NT2/D1 (cell line): ENCODE measurements around the gene APRT.

ENCODE experiments used
- DNase-seq: peaks from one replicate; pipeline ENCODE4 v3.0.0-alpha.2; 2011; ENCODE audit warnings: low read depth, low spot score
- H3K27me3 ChIP-seq: 2 replicates; pipeline ENCODE4 v1.6.0; 2011; ENCODE audit warnings: mild to moderate bottlenecking; ENCODE audit not compliant: insufficient read length, insufficient read depth
- H3K36me3 ChIP-seq: 2 replicates; pipeline ENCODE4 v1.6.1; 2011; ENCODE audit warnings: mild to moderate bottlenecking, low read length, mixed read lengths; ENCODE audit not compliant: insufficient read depth, insufficient read length
- H3K4me1 ChIP-seq: 2 replicates; pipeline ENCODE4 v1.5.1; 2011; ENCODE audit not compliant: insufficient read depth, insufficient read length
- H3K4me3 ChIP-seq: 2 replicates; pipeline ENCODE4 v1.5.1; 2011; ENCODE audit warnings: low read depth; ENCODE audit not compliant: insufficient read length
- H3K9ac ChIP-seq: 2 replicates; pipeline ENCODE4 v1.6.0; 2011; ENCODE audit warnings: low read depth; ENCODE audit not compliant: insufficient read length
- H3K9me3 ChIP-seq: 2 replicates; pipeline ENCODE4 v1.5.1; 2011; ENCODE audit warnings: mild to moderate bottlenecking, low read length; ENCODE audit not compliant: insufficient read depth
- SUZ12 ChIP-seq: IDR thresholded peaks from 2 replicates; pipeline ENCODE4 v1.6.1; 2011; ENCODE audit not compliant: insufficient read length, insufficient read depth; ENCODE audit errors: extremely low read depth
- YY1 ChIP-seq: IDR thresholded peaks from 2 replicates; pipeline ENCODE4 v1.6.1; 2011; ENCODE audit not compliant: insufficient read length, insufficient read depth
- ZNF274 ChIP-seq: IDR thresholded peaks from 2 replicates; pipeline ENCODE4 v1.6.1; 2011; ENCODE audit warnings: mild to moderate bottlenecking, low read depth, low read length

The APRT gene

DNA sequence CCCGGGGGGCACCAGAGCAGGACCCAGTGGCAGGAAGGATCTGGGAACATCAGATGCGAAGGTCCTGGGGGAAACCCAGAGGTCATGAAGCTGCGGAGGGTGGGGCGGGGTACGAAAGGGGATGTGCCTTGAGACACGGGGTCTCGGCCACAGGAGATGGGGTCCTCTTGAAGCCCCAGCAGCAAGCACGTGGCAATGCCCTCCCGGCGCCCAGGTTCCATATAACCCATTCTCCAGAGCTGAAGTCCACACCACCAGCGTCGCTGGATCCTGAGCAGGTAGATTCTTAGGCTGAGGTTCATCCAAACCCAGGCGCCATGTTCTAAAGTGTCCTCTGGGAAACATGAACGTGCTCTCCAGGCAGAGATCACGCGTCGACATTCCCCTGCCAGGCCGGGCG is 47.6 kb downstream of the APRT start:
- no peak overlapping the region for H3K4me3 ChIP-seq
- TF ChIP-seq ZNF274: no peak
- TF ChIP-seq YY1: no peak
- no peak for TF ChIP-seq SUZ12
- no peaks in the 10 kb centered on the region for H3K9me3 ChIP-seq
- peaks cover 40% of the 10 kb centered on the region for H3K36me3 ChIP-seq
- peaks cover 68% of the 10 kb centered on the region for H3K4me1 ChIP-seq
- peaks cover 45% of the 10 kb centered on the region for H3K27me3 ChIP-seq
- no peak for DNase-seq
- no peak overlapping the region for H3K9ac ChIP-seq

DNA sequence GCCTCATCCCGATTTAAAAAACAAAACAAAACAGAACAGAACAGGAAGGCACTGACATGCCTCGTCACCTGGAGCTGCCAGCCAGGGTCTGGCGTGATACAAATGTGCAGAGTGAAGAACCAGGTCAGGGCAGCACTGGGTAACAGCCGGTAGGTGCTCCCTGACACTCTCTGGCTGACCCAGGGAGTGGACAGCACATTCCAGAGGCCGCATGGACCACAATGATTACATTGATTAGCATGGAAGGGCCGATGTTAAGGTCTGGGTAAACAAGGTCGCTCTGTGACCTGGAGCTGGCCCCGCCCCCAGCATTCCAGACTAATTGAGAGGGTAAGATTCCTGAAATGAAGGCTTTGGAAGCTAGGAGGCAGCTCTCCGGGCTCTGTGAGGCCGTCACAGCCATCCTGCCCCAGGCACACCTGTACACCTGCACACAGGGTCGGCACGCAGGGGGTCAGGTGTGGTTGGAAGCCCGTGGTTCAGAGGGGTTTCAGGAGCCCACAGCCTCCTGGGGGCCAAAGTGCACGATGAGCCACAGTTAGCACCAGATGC is 48.1 kb downstream of the APRT start:
- Histone ChIP-seq H3K9me3 (no peaks in the 10 kb centered on the region), H3K9ac (no peak overlapping the region), H3K27me3 (peaks cover 44% of the 10 kb centered on the region), H3K4me1 (peaks cover 67% of the 10 kb centered on the region), H3K4me3 (no peak overlapping the region), H3K36me3 (peaks cover 45% of the 10 kb centered on the region)
- TF ChIP-seq YY1 (no peak), SUZ12 (no peak), ZNF274 (no peak)
- DNase-seq: peak; percentile 71

DNA sequence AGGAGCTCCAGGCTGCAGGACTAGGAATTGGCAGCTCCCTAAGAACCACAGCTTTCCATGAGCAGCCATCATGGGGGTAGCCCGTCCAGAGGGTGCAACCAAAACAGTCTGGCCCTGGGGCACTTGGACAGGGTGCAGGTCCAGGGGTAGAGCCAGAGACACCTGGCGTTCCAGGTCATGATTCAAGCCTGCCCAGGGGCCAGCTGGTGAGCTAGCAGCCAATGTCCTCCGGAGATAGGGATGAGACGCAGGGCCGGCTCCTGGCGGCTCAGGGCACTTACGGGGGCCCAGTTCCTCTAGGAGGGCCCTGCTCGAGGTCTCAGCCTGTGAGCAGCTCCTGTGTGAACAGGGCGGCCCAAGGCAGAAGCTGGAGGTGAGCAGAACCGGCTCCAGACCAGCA is 48.8 kb downstream of the APRT start:
- no peak for TF ChIP-seq ZNF274
- no peak for TF ChIP-seq SUZ12
- no peak for TF ChIP-seq YY1
- peak overlapping the region; percentile 6 for H3K9ac ChIP-seq

DNA sequence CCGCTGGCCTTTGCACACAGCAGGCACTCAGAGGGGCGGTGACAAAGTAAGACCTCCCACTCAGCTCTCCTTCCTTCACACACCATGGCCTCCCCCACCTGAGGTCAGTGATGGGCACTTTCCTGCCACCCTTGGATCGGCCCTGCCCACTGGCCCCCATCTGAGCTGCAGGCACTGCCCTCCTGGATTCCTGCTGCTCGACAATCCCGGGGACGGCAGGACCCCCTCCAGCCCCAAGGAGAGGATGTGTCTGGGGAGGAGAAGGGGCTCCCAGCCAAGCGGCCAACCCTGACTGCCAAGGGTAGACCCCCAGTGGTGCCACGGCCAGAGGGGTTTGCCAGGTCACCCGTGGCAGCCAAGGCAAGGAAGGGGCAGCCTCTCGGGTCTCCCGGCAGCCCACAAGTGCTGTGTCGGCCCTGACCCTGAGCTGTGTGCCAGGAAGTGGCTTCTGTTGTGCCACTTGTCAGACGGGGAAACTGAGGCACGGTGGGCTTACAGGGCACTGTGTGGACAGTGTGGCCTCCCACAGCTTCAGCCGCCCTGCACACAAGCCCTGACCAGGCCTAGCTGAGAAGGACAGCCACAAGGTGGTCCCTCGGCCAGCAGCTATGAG is 49.4 kb downstream of the APRT start:
- H3K27me3 ChIP-seq: peaks cover 36% of the 10 kb centered on the region
- TF ChIP-seq ZNF274 (no peak), YY1 (no peak), SUZ12 (no peak)
- DNase-seq: no peak
- no peak overlapping the region for H3K4me3 ChIP-seq
- no peaks in the 10 kb centered on the region for H3K9me3 ChIP-seq
- H3K4me1 ChIP-seq: peaks cover 59% of the 10 kb centered on the region
- peak overlapping the region; percentile 47 for H3K9ac ChIP-seq
- H3K36me3 ChIP-seq: peaks cover 53% of the 10 kb centered on the region

More for the DNA sequence above, 48.8 kb downstream of the APRT start:
- no peak for DNase-seq
- H3K4me1 ChIP-seq: peaks cover 64% of the 10 kb centered on the region
- H3K4me3 ChIP-seq: no peak overlapping the region
- peaks cover 42% of the 10 kb centered on the region for H3K27me3 ChIP-seq
- H3K36me3 ChIP-seq: peaks cover 50% of the 10 kb centered on the region
- no peaks in the 10 kb centered on the region for H3K9me3 ChIP-seq

DNA sequence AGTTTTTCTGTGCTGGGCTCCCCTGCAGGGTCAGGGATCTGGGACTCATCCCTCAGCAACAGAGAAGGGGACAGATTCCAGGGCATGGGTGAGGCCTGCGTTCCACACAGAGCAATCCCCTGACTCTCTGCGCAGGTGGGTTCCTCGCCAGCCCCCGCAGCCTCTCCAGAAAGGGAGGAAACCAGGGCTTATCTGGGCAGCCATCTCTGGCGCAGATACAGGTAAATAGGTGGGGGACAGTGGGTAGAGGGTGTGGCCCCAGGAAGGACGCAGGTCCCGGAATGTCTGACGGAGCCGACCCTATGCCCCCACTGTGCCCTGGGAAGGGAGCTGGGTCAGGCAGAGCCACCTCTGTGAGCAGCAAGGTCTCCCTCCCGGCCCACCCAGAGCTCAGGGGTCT is 49.9 kb downstream of the APRT start:
- H3K4me1 ChIP-seq: peaks cover 57% of the 10 kb centered on the region
- no peak for DNase-seq
- H3K36me3 ChIP-seq: peaks cover 53% of the 10 kb centered on the region
- no peaks in the 10 kb centered on the region for H3K9me3 ChIP-seq
- H3K9ac ChIP-seq: peak overlapping the region; percentile 29
- TF ChIP-seq ZNF274 (no peak), SUZ12 (no peak), YY1 (no peak)
- H3K27me3 ChIP-seq: peaks cover 30% of the 10 kb centered on the region
- H3K4me3 ChIP-seq: no peak overlapping the region

DNA sequence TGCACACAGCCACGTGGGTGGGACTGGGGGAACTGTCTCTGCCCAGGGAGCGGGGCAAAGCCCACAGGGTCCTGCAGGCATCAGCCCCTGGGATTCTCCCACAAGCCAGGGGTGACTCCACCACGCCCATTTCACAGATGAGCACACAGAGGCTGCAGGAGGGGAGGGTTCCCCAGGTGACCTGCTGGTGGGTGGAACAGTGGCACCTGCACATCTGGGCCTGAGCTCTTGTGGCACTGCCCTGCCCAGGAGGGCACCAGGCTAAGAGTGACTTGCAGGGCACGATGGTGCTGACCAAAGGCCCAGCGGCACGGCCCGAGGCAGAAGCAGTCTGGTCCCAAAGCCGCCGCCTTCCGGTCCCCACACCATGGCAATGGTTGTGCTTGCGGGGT is 50.6 kb downstream of the APRT start:
- H3K9me3 ChIP-seq: no peaks in the 10 kb centered on the region
- peaks cover 49% of the 10 kb centered on the region for H3K36me3 ChIP-seq
- no peak overlapping the region for H3K4me3 ChIP-seq
- DNase-seq: no peak
- peaks cover 25% of the 10 kb centered on the region for H3K27me3 ChIP-seq
- H3K9ac ChIP-seq: no peak overlapping the region
- TF ChIP-seq SUZ12: no peak
- TF ChIP-seq ZNF274: no peak
- no peak for TF ChIP-seq YY1
- H3K4me1 ChIP-seq: peaks cover 55% of the 10 kb centered on the region

DNA sequence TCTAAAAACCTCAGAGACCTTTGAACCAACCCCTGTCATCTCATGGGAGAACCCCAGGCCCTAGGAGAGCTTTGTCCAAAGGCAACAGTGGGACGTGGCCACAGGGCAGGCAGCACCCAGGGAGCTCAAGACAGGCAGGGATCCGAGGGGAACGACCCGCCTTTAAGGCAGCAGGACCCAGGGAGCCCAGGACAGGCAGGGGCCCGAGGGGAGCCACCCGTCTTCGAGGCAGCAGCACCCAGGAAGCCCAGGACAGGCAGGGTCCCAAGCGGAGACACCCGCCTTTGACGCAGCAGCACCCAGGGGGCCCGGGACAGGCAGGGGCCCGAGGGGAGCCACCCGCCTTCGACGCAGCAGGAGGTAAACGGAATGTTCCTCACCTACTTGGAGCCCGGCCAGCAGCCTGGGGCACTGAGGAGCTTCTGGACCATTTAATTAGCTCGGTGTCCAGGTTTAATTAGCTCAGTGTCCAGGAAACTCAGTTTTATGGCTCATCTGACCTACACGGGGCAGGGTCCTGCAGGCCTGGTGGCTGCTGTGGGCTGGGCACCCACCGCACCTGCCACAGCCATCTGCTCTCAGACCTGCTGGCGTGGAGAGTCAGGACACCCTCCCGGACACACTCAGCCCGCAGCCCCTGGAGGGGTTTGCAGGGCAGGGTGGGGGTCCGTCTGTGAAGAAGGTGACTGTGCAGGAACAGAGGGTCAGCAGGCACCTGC is 51.1 kb downstream of the APRT start:
- Histone ChIP-seq H3K36me3 (peaks cover 45% of the 10 kb centered on the region), H3K9ac (no peak overlapping the region), H3K27me3 (peaks cover 21% of the 10 kb centered on the region), H3K9me3 (no peaks in the 10 kb centered on the region), H3K4me3 (no peak overlapping the region), H3K4me1 (peaks cover 60% of the 10 kb centered on the region)
- DNase-seq: no peak
- TF ChIP-seq SUZ12 (no peak), YY1 (no peak), ZNF274 (no peak)

DNA sequence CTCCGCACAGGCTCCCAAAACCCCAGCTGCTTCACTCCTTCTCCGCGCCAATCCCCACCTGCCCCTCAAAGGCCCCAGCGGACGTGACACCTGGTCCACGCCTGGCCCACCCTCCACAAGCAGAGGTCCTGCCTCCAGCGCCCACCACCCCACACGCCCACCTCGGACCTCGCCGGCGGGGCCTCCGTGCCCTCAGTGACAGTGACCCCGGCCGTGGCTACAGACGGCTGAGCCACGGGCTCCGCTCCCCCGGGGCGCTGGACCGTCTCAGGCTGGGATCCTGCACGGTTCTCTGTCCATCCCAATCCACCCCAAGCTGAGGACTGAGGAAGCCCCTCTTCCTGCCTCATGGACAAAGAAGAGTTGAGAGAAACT is 51.8 kb downstream of the APRT start:
- Histone ChIP-seq H3K9ac (no peak overlapping the region), H3K4me1 (peaks cover 58% of the 10 kb centered on the region), H3K27me3 (peaks cover 17% of the 10 kb centered on the region), H3K4me3 (no peak overlapping the region), H3K36me3 (peaks cover 45% of the 10 kb centered on the region), H3K9me3 (no peaks in the 10 kb centered on the region)
- no peak for DNase-seq
- TF ChIP-seq YY1 (no peak), ZNF274 (no peak), SUZ12 (no peak)
